Stimulated activated CD4-positive, alpha-beta T cell treated with anti-CD3 and anti-CD28 coated beads, Interleukin-15, amount 100 ng/mL, for 24 hours (primary cell): ENCODE data around the gene OPHN1.

Experiments
- DNase-seq: peaks from one replicate; pipeline ENCODE4 v3.0.0-alpha.2; 2020

Gene OPHN1

GRCh38 chrX:68045008-68045577, 388.2 kb downstream of the OPHN1 start:
- no peak for DNase-seq

- no peak for DNase-seq
Measured at GRCh38 chrX:68043713-68044438, 389.4 kb downstream of the OPHN1 start.

GRCh38 chrX:68041110-68041509, 392.2 kb downstream of the OPHN1 start:
- DNase-seq = no peak

GRCh38 chrX:68018248-68019203, 414.8 kb downstream of the OPHN1 start:
- peak; percentile 13 for DNase-seq

- DNase-seq = no peak
Measured at GRCh38 chrX:67998540-67998939, 434.8 kb downstream of the OPHN1 start.
